HepG2 (cell line): ENCODE data around the gene ATRAID. TPM values are rescaled to one million over a fixed set of nuclear protein-coding genes. Genes with fewer than 3 reads are reported as not detected.

Source experiments
- ATRX ChIP-seq: sonication (generic); formaldehyde crosslinking; IDR thresholded peaks from 2 replicates; pipeline ENCODE4 v1.4.0; 2020; ENCODE audit warnings: missing genetic modification reagents, borderline replicate concordance
- FOXJ3 ChIP-seq: sonication (generic); formaldehyde crosslinking; IDR thresholded peaks from 2 replicates; pipeline ENCODE4 v1.4.0; 2020; ENCODE audit warnings: missing genetic modification reagents, mild to moderate bottlenecking, borderline replicate concordance
- KLF15 ChIP-seq: sonication (generic); formaldehyde crosslinking; IDR thresholded peaks from 2 replicates; pipeline ENCODE4 v1.8.1; 2023; ENCODE audit warnings: borderline replicate concordance, mild to moderate bottlenecking, inconsistent platforms, missing genetic modification reagents, mixed read lengths
- MBNL3 ChIP-seq: fragments of 250-450 bp; sonication (Bioruptor Pico); conservative IDR thresholded peaks from 2 replicates; pipeline ENCODE4 v1.8.0; 2022; ENCODE audit warnings: mild to moderate bottlenecking, inconsistent platforms
- PCBP1 ChIP-seq: fragments of 200-400 bp; formaldehyde crosslinking; IDR thresholded peaks from 2 replicates; pipeline ENCODE4 v1.6.1; 2017; ENCODE audit warnings: mild to moderate bottlenecking, low read depth, low read length, borderline replicate concordance
- POLR2AphosphoS2 ChIP-seq: IDR thresholded peaks from 2 replicates; pipeline ENCODE4 v1.6.1; 2011; ENCODE audit warnings: low read depth, low read length, improper control_type of control experiment
- RBFOX2 ChIP-seq: fragments of 200-400 bp; formaldehyde crosslinking; IDR thresholded peaks from 2 replicates; pipeline ENCODE4 v1.6.1; 2017; ENCODE audit warnings: low read depth, mild to moderate bottlenecking, low read length
- REL ChIP-seq: sonication (generic); formaldehyde crosslinking; conservative IDR thresholded peaks from 2 replicates; pipeline ENCODE4 v1.8.0; 2022; ENCODE audit warnings: mild to moderate bottlenecking, missing genetic modification reagents, moderate library complexity
- TEAD2 ChIP-seq: sonication (generic); formaldehyde crosslinking; IDR thresholded peaks from 2 replicates; pipeline ENCODE4 v1.9.0; 2021; ENCODE audit warnings: missing genetic modification reagents
- TGIF2 ChIP-seq: IDR thresholded peaks from 2 replicates; pipeline ENCODE4 v1.6.1; 2016; ENCODE audit warnings: control low read depth, missing compliant biosample characterization
- TOE1 ChIP-seq: sonication (generic); formaldehyde crosslinking; IDR thresholded peaks from 2 replicates; pipeline ENCODE4 v1.4.0; 2020; ENCODE audit warnings: mild to moderate bottlenecking, missing genetic modification reagents
- ZFP36 ChIP-seq: fragments of 150-350 bp; IDR thresholded peaks from 2 replicates; pipeline ENCODE4 v1.6.1; 2018; ENCODE audit warnings: borderline replicate concordance, low read length, low read depth; ENCODE audit not compliant: partially characterized antibody
- ZFP82 ChIP-seq: sonication (generic); formaldehyde crosslinking; IDR thresholded peaks from 2 replicates; pipeline ENCODE4 v1.5.1; 2020; ENCODE audit warnings: mild to moderate bottlenecking, missing genetic modification reagents, borderline replicate concordance
- ZNF367 ChIP-seq: sonication (generic); formaldehyde crosslinking; IDR thresholded peaks from 2 replicates; pipeline ENCODE4 v1.4.0; 2020; ENCODE audit warnings: missing genetic modification reagents, borderline replicate concordance
- ZNF572 ChIP-seq: sonication (generic); formaldehyde crosslinking; IDR thresholded peaks from 2 replicates; pipeline ENCODE4 v1.5.1; 2020; ENCODE audit warnings: mild to moderate bottlenecking, missing genetic modification reagents
- ZNF577 ChIP-seq: sonication (generic); formaldehyde crosslinking; IDR thresholded peaks from 2 replicates; pipeline ENCODE4 v1.4.0; 2020; ENCODE audit warnings: mild to moderate bottlenecking, low read depth, missing genetic modification reagents, borderline replicate concordance
- polyA plus RNA-seq, 8 experiments: library from polyadenylated mRNA; depleted of rRNA in 3 of 8; stranded (reverse) in 7 of 8; unstranded in 1 of 8; fragments of >200 nt; fragmentation: Illumina TruSeq in 4 of 8; extraction: Trizol in 4 of 8; gene quantifications; 2 replicates each; pipeline versions ENCODE4 v1.2.1 to v1.2.3, GENCODE V29; 2011 to 2016; ENCODE audit warnings: low read depth in 4 of 8, missing spikeins in 1 of 8, mixed read lengths in 1 of 8; ENCODE audit not compliant: insufficient read depth in 1 of 8
- total RNA-seq, 5 experiments: library from RNA; depleted of rRNA; stranded (reverse); fragments of >200 nt; fragmentation: Illumina TruSeq; extraction: Trizol; gene quantifications; 2 replicates each; pipeline ENCODE4 v1.2.3, GENCODE V29; 2016; ENCODE audit warnings: low read depth in 1 of 5
- TF ChIP-seq, protein P1 (sequence below): sonication (generic); formaldehyde crosslinking; conservative IDR thresholded peaks from 2 replicates; pipeline ENCODE4 v1.4.0; 2020; ENCODE audit warnings: mild to moderate bottlenecking, missing genetic modification reagents, moderate library complexity
- TF ChIP-seq, protein P2 (sequence below): sonication (generic); formaldehyde crosslinking; IDR thresholded peaks from 2 replicates; pipeline ENCODE4 v1.4.0; 2020; ENCODE audit warnings: missing genetic modification reagents
- TF ChIP-seq, protein P3 (sequence below): IDR thresholded peaks from 2 replicates; pipeline ENCODE4 v1.6.1; 2012; ENCODE audit warnings: low read length, improper control_type of control experiment

The ATRAID gene
- total and polyA plus RNA-seq, 2 of the 13 experiments (the other 11 are each of a cell fraction or from before 2014, with no cell fraction given) = 207 to 382 TPM

DNA sequence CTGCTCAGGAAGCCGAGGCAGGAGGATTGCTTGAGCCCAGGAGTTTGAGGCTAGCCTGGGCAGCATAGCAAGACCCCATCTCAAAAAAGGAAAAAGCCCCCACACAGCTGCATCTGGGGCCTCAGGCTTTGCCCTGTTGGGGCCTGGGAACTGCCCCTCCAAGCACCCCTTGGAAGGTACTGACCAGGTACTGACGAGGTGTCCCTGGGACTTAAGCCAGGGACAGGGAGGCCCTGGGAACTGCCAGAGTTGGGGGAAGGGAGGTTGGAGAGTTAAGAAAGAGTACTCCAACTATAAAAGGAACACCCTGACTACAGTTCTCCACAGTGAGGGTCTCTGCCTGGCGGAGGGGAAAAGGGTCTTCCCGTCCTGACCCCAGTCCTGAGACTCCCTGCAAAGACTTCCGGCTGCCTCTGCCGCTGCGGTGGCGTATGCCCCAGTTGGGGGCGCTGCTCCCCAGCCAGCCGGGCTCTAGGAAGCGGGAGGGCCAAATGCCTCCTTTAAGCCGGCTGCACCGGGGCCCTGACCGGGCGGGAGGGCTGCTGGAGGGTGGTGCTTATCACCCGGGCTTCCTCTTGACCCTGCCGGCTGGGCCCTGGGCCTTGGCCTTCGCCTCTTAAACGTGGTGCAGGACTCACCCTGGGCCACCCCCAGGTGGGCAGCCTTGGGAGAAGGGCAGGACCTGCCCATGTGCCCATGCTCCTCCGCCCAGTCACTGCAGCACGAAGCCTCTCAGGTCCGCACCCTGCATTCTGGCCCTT lies 38.2 kb downstream of the ATRAID start (continued):
- TF ChIP-seq, protein P1, sequence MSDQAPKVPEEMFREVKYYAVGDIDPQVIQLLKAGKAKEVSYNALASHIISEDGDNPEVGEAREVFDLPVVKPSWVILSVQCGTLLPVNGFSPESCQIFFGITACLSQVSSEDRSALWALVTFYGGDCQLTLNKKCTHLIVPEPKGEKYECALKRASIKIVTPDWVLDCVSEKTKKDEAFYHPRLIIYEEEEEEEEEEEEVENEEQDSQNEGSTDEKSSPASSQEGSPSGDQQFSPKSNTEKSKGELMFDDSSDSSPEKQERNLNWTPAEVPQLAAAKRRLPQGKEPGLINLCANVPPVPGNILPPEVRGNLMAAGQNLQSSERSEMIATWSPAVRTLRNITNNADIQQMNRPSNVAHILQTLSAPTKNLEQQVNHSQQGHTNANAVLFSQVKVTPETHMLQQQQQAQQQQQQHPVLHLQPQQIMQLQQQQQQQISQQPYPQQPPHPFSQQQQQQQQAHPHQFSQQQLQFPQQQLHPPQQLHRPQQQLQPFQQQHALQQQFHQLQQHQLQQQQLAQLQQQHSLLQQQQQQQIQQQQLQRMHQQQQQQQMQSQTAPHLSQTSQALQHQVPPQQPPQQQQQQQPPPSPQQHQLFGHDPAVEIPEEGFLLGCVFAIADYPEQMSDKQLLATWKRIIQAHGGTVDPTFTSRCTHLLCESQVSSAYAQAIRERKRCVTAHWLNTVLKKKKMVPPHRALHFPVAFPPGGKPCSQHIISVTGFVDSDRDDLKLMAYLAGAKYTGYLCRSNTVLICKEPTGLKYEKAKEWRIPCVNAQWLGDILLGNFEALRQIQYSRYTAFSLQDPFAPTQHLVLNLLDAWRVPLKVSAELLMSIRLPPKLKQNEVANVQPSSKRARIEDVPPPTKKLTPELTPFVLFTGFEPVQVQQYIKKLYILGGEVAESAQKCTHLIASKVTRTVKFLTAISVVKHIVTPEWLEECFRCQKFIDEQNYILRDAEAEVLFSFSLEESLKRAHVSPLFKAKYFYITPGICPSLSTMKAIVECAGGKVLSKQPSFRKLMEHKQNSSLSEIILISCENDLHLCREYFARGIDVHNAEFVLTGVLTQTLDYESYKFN (CRISPR knock-in tag) = no peak; the same call in 1 of the 2 replicates
- 0 out of 2 replicates have a peak, but pooled peaks have one; percentile 38 for TF ChIP-seq RBFOX2
- TF ChIP-seq, protein P2, sequence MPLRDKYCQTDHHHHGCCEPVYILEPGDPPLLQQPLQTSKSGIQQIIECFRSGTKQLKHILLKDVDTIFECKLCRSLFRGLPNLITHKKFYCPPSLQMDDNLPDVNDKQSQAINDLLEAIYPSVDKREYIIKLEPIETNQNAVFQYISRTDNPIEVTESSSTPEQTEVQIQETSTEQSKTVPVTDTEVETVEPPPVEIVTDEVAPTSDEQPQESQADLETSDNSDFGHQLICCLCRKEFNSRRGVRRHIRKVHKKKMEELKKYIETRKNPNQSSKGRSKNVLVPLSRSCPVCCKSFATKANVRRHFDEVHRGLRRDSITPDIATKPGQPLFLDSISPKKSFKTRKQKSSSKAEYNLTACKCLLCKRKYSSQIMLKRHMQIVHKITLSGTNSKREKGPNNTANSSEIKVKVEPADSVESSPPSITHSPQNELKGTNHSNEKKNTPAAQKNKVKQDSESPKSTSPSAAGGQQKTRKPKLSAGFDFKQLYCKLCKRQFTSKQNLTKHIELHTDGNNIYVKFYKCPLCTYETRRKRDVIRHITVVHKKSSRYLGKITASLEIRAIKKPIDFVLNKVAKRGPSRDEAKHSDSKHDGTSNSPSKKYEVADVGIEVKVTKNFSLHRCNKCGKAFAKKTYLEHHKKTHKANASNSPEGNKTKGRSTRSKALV (CRISPR knock-in tag) = peak; percentile 52; the same call in 1 of the 2 replicates
- TF ChIP-seq MBNL3 (CRISPR knock-in tag) = no peak
- no peak for TF ChIP-seq REL (CRISPR knock-in tag)
- no peak for TF ChIP-seq ZNF577
- no peak for TF ChIP-seq KLF15
- TF ChIP-seq ZNF367 (CRISPR knock-in tag) = no peak
- TF ChIP-seq ZFP36 = no peak
- TF ChIP-seq TOE1 (CRISPR knock-in tag) = no peak
- no peak for TF ChIP-seq POLR2AphosphoS2
- no peak for TF ChIP-seq FOXJ3 (CRISPR knock-in tag)
- peak; percentile 82; the same call in 1 of the 2 replicates for TF ChIP-seq ZFP82 (CRISPR knock-in tag)
- TF ChIP-seq TGIF2 (CRISPR knock-in tag) = no peak
- TF ChIP-seq PCBP1 = no peak
- TF ChIP-seq ATRX (CRISPR knock-in tag) = no peak
- TF ChIP-seq, protein P3, sequence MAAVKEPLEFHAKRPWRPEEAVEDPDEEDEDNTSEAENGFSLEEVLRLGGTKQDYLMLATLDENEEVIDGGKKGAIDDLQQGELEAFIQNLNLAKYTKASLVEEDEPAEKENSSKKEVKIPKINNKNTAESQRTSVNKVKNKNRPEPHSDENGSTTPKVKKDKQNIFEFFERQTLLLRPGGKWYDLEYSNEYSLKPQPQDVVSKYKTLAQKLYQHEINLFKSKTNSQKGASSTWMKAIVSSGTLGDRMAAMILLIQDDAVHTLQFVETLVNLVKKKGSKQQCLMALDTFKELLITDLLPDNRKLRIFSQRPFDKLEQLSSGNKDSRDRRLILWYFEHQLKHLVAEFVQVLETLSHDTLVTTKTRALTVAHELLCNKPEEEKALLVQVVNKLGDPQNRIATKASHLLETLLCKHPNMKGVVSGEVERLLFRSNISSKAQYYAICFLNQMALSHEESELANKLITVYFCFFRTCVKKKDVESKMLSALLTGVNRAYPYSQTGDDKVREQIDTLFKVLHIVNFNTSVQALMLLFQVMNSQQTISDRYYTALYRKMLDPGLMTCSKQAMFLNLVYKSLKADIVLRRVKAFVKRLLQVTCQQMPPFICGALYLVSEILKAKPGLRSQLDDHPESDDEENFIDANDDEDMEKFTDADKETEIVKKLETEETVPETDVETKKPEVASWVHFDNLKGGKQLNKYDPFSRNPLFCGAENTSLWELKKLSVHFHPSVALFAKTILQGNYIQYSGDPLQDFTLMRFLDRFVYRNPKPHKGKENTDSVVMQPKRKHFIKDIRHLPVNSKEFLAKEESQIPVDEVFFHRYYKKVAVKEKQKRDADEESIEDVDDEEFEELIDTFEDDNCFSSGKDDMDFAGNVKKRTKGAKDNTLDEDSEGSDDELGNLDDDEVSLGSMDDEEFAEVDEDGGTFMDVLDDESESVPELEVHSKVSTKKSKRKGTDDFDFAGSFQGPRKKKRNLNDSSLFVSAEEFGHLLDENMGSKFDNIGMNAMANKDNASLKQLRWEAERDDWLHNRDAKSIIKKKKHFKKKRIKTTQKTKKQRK = no peak
- peak; percentile 31; the same call in 1 of the 2 replicates for TF ChIP-seq ZNF572
- no peak for TF ChIP-seq TEAD2 (CRISPR knock-in tag)
